A673 (cell line): ENCODE measurements around the gene PDGFB. TPM values are rescaled to one million over a fixed set of nuclear protein-coding genes. Genes with fewer than 3 reads are reported as not detected.

ENCODE experiments used
- BruUV-seq: library from RNA; stranded (reverse); fragments of 400-500 nt; replicated peaks from 2 replicates; lab custom pipeline; 2021; lab: Mats Ljungman, UMichigan
- CTCF ChIA-PET: fragments of 300-600 bp; sonication (Branson Sonifier 250); formaldehyde crosslinking; loops from one replicate; lab custom pipeline; 2022; ENCODE audit warnings: antibody characterized with exemption; lab: Charles Lee
- POLR2A ChIA-PET: fragments of 300-600 bp; sonication (Branson Sonifier 250); formaldehyde crosslinking; loops from one replicate; lab custom pipeline; 2022; ENCODE audit warnings: antibody characterized with exemption; ENCODE audit not compliant: low non-redundant PET; lab: Charles Lee
- DNase-seq: peaks from one replicate; pipeline ENCODE4 v3.0.0-alpha.2; 2015; ENCODE audit warnings: low spot score
- H3K27ac ChIP-seq: fragments of 200-600 bp; sonication (generic); 2 replicates; pipeline ENCODE4 v1.5.1; 2016; ENCODE audit warnings: mixed run types, low read depth, mild to moderate bottlenecking, mixed read lengths, antibody characterized with exemption, low read length; ENCODE audit not compliant: poor library complexity, severe bottlenecking
- H3K27me3 ChIP-seq: fragments of 200-600 bp; sonication (generic); replicated peaks from 2 replicates; pipeline ENCODE4 v1.6.1; 2017; ENCODE audit warnings: mixed run types, low read depth, mild to moderate bottlenecking, mixed read lengths, antibody characterized with exemption, low read length; ENCODE audit not compliant: insufficient read depth, poor library complexity
- H3K36me3 ChIP-seq: fragments of 200-600 bp; sonication (generic); 2 replicates; pipeline ENCODE4 v1.6.1; 2016; ENCODE audit warnings: mixed run types, mild to moderate bottlenecking, mixed read lengths, antibody characterized with exemption, low read length; ENCODE audit not compliant: insufficient read depth, poor library complexity, severe bottlenecking
- H3K4me1 ChIP-seq: fragments of 200-600 bp; sonication (generic); 2 replicates; pipeline ENCODE4 v1.6.1; 2017; ENCODE audit warnings: mixed run types, mild to moderate bottlenecking, mixed read lengths, antibody characterized with exemption, low read length; ENCODE audit not compliant: insufficient read depth, poor library complexity, severe bottlenecking
- H3K4me3 ChIP-seq: fragments of 200-600 bp; sonication (generic); 2 replicates; pipeline ENCODE4 v1.5.1; 2016; ENCODE audit warnings: low read depth, mixed run types, mild to moderate bottlenecking, mixed read lengths, low read length; ENCODE audit not compliant: poor library complexity, severe bottlenecking
- H3K9me3 ChIP-seq: fragments of 200-600 bp; sonication (generic); 2 replicates; pipeline ENCODE4 v1.6.1; 2016; ENCODE audit warnings: mixed run types, low read depth, mild to moderate bottlenecking, mixed read lengths, antibody characterized with exemption, low read length; ENCODE audit not compliant: poor library complexity, severe bottlenecking
- CTCF ChIP-seq: fragments of 300-800, 200-600 bp; sonication (generic); conservative IDR thresholded peaks from 2 replicates; pipeline ENCODE4 v1.5.1; 2017; ENCODE audit warnings: low read depth, mild to moderate bottlenecking, antibody characterized with exemption, low read length, moderate library complexity, mixed read lengths
- EZH2 ChIP-seq: fragments of 200-600 bp; sonication (generic); IDR thresholded peaks from 2 replicates; pipeline ENCODE4 v1.6.1; 2017; ENCODE audit warnings: borderline replicate concordance, low read depth, mild to moderate bottlenecking, mixed read lengths, antibody characterized with exemption, low read length; ENCODE audit not compliant: poor library complexity, severe bottlenecking
- intact Hi-C: fragments of 100-400 bp; cut with micrococcal nuclease; formaldehyde crosslinking; loops from one replicate; pipeline ENCODE4 v1.10.0; 2022; ENCODE audit not compliant: unreplicated experiment
- total RNA-seq: library from RNA; stranded (reverse); gene quantifications from 2 replicates; pipeline ENCODE4 v1.2.3, GENCODE V29; 2021

Gene PDGFB
- total RNA-seq, 1 experiment from 2014 or later, result 0.09 TPM

GRCh38 chr22:39289533-39289932 is 44.8 kb upstream of the PDGFB start:
- TF ChIP-seq CTCF (no peak), EZH2 (no peak)
- Histone ChIP-seq H3K4me3 (no peak overlapping the region), H3K36me3 (no peaks in the 10 kb centered on the region), H3K27me3 (no peaks in the 10 kb centered on the region), H3K9me3 (no peaks in the 10 kb centered on the region), H3K27ac (no peak overlapping the region), H3K4me1 (peaks cover 21% of the 10 kb centered on the region)
- CTCF ChIA-PET, result no interaction called here
- no TSS peak for BruUV-seq
- POLR2A ChIA-PET, result no interaction called here
- no peak for DNase-seq
- intact Hi-C loops, result no loop called here

GRCh38 chr22:39288135-39288898 is 43.5 kb upstream of the PDGFB start:
- TF ChIP-seq CTCF (no peak), EZH2 (no peak)
- Histone ChIP-seq H3K36me3 (no peaks in the 10 kb centered on the region), H3K4me1 (peaks cover 21% of the 10 kb centered on the region), H3K9me3 (no peaks in the 10 kb centered on the region), H3K27ac (no peak overlapping the region), H3K4me3 (no peak overlapping the region), H3K27me3 (no peaks in the 10 kb centered on the region)
- POLR2A ChIA-PET, result no interaction called here
- no peak for DNase-seq
- BruUV-seq, result no TSS peak
- CTCF ChIA-PET, result no interaction called here
- intact Hi-C loops, result no loop called here

GRCh38 chr22:39287076-39287725 is 42.4 kb upstream of the PDGFB start:
- CTCF ChIA-PET, result no interaction called here
- no peak overlapping the region for H3K27ac ChIP-seq
- POLR2A ChIA-PET, result interaction anchor here (0.6 kb wide), 1 partner anchor 32 kb away, joined by 3 read pairs; no protein-coding TSS in a partner anchor

More at GRCh38 chr22:39287076-39287725, 42.4 kb upstream of the PDGFB start:
- DNase-seq, result no peak
- Histone ChIP-seq H3K27me3 (no peaks in the 10 kb centered on the region), H3K4me3 (no peak overlapping the region), H3K9me3 (no peaks in the 10 kb centered on the region), H3K36me3 (no peaks in the 10 kb centered on the region), H3K4me1 (peaks cover 14% of the 10 kb centered on the region)
- TF ChIP-seq EZH2 (no peak), CTCF (no peak)
- BruUV-seq, result no TSS peak
- intact Hi-C loops, result no loop called here
